GM12872 (cell line): ENCODE data around the gene THADA.

ENCODE experiments used
- CTCF ChIP-seq: IDR thresholded peaks from 3 replicates; pipeline ENCODE4 v1.5.1; 2011; ENCODE audit warnings: low read depth, mild to moderate bottlenecking, low read length, moderate library complexity; ENCODE audit not compliant: insufficient read depth

The THADA gene

GRCh38 chr2:43518181-43518580 is 77.7 kb downstream of the THADA start:
- no peak for TF ChIP-seq CTCF

GRCh38 chr2:43515807-43516497 is 79.9 kb downstream of the THADA start:
- TF ChIP-seq CTCF, result no peak

- no peak for TF ChIP-seq CTCF
These were observed 80.6 kb downstream of the THADA start for GRCh38 chr2:43515248-43515647.

DNA sequence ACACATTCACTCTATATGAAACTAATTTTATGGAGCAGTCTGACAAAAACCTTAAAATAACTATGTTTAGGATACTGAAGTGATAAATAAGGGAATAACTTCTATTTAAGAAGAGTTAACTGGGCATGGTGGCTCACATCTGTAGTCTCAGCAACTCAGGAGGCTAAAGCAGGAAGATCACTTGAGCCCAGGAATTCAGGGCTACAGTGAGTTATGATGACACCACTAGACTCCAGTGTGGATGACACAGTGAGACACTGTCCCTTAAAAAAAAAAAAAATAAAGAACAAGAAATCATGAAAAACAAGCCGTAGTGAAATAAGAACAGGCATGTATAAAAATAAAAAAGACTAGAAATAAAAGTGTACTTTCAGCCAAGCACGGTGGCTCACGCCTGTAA is 82.0 kb downstream of the THADA start:
- no peak for TF ChIP-seq CTCF

- TF ChIP-seq CTCF, result no peak
These were observed 82.6 kb downstream of the THADA start for GRCh38 chr2:43513216-43513615.

- TF ChIP-seq CTCF, result no peak
These were observed 84.6 kb downstream of the THADA start for GRCh38 chr2:43511199-43511598.

DNA sequence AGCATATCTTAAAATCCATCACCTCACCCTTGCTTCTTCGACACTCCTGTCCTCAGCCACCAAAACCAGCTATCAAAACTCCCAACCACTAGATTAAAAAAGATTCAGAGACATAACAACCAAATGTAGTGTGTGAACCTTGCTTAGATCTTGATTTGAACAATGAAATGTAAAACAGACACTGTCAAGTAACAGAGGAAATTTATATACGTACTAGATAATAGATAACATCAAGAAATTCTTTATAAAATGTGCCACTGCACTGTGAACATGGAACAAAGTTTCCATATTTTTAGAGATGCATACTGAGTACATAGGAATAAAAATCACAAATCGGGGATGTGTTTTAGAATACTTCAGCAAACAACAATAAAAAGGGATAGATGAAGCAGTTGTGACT is 86.0 kb downstream of the THADA start:
- TF ChIP-seq CTCF, result no peak
